GM19240 (cell line): ENCODE data around the gene PLCG2.
"Not testable (repeated sequence)": the region's sequence is repeated elsewhere in the genome, so short reads cannot be mapped to it uniquely, and the experiment has no call there.

Experiments
- DNase-seq: peaks from one replicate; pipeline ENCODE4 v3.0.0; 2011; ENCODE audit warnings: low spot score; ENCODE audit not compliant: insufficient read length

The PLCG2 gene

DNA sequence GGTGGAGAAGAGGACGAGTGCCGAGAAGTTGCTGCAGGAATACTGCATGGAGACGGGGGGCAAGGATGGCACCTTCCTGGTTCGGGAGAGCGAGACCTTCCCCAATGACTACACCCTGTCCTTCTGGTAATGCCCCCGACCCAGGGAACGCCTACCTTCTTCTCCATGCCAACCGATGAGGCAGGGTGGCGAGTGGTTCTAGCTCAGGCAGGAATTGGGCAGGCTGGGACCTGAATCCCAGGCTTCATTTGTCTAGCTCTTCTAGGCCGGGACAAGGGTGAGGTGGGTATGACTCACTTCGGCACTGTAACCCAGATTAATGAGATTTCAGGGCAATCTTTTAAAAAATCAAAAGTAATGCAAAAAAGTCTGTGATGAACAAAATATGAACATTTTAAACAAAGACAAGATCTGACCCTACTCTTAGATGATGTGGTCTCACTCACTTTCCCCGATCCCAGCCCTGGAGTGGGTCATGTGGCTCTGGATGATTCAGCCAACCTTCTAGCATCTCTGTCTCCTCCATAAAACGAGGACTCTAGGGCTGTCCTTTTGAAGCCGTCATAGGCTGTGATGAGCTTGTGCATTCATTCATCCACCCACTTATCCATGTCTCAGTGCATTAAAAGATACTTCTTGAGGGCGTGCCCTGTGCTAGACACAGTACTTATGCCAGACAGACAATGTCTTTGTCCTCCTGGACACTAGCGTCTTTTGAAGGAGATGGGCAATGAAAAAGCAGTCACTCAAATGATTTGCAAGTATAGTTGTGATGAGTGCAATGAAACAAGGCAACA is 129.6 kb downstream of the PLCG2 start:
- no peak for DNase-seq

DNA sequence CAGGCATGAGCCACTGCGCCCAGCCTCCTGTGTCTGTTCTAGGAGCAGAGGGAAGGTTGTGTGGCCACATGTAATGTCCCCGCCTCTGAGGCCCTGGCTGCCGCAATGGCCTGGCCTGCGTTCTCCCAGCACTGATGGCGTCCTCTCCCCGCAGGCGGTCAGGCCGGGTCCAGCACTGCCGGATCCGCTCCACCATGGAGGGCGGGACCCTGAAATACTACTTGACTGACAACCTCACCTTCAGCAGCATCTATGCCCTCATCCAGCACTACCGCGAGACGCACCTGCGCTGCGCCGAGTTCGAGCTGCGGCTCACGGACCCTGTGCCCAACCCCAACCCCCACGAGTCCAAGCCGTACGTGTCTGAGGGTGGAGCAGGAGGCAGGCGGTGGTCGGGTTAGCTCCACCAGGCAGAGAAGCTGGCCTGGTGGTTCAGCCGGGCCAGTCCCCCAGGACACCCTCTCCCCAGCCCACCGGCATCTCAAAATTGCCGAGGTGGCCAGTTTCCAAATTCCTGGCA is 131.3 kb downstream of the PLCG2 start:
- DNase-seq: no peak

DNA sequence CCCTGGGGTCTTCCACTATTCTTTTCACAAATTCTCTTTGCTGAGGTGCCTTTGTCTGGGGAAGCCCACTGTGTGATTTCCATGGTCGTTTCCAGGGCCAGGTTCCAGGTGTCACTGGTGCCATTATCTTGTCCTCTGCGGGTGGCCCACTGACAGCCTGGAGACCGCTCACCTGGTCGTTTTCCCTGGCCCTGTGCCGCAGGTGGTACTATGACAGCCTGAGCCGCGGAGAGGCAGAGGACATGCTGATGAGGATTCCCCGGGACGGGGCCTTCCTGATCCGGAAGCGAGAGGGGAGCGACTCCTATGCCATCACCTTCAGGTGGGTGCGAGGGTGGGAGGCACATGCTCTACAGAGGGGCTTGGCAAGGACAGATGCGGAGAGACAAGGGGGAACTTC is 133.3 kb downstream of the PLCG2 start:
- DNase-seq: no peak

DNA sequence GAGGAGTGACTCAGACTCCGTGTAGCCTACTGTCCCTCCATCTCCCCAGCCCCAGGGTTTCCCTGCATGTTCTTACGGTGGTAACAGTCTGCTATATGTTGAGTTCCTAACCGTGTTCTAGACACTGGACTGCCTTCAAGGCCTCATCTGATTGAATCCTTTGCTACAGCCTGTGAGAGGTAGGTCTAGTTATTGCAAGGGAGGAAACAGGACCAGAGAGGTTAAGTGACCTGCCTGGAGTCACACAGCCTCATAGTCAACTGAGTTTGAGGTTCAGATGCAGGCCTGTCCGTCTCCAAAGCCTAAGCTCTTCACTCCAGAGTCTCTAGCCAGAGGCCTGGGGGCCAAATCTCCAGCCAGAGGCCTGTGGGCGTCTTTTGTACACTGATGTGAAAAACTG is 134.1 kb downstream of the PLCG2 start:
- DNase-seq: no peak

DNA sequence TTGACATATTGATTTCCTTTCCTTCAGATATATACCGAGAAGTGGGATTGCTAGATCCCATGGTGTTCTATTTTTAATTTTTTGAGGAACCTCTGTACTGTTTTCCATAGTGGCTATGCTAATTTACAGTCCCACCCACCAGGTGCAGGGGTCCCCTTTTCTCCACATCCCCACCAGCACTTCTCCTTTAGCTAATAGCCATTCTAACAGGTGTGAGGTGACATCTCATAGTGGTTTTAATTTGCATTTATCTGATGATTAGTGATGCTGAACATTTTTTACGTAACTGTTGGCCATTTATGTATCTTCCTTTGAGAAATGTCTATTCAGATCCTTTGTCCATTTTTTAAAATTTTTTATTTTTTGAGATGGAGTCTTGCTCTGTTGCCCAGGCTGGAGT is 138.3 kb downstream of the PLCG2 start:
- DNase-seq: no peak

DNA sequence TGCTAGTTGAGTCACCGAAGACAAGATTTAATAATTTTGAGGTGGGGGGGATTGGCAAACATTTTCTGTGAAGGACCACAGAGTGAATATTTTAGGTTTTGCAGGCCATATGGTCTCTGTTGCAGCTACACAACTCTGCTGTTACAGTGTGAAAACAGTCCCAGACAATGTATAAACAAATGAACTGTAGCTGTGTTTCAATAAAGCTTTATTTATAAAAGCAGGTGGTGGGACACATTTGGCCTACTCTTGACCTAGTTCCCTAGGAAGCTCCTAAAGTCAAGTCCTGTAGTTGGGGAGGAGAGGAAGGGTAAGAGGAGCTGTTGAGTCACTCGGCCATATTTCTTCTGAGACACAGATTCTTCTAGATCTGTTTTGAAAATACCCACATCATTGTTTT is 139.8 kb downstream of the PLCG2 start:
- no peak for DNase-seq

DNA sequence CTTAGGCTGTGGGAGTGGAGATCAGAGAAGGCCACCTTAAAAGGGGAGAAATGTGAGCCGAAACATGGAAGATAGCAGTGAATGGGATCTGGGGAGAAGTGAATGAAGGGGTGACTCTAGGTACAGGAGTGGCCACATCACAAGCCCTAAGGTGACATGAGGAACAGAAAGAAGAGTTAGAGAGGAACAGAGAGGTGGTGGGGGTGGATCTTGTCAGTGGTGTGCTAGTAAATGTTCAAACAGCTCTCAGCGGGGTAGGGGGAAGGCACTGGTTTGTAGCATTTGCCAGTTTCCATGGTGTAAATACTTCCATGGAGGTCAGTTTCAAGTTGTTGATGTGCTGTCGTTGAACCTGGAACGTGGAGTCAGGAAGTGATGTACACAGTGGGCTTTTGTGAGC is 141.4 kb downstream of the PLCG2 start:
- DNase-seq: no peak

DNA sequence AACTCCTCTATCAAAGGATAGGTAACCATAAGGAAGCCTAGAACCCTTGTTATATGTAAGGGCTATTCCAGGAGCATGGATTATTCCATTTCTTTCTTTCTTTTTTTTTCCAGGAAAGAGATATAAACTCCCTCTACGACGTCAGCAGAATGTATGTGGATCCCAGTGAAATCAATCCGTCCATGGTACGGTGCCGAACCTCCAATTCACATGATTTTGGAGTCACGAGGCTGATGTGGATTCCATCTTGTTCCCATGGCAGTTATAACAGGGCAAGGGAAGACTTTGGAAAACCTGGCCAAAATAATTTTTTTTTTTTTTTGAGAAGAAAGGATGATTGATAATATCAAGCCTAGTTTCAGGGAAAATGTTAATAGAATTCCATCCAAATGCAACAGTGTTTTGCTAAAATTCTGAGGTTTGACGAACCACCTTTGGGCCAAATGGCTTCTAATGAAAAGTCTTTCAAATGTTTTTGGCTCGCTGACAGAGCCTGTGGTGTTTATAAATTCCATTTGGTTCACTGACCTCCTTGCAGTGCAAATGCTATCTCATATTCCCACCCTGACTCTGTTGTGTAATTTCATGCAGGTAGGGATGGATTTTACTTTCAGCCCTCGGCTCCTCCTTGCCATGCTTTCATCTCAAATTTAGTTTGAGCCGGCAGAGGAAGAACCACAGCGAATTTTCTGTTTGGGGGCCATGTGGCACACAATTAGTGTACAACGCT is 142.2 kb downstream of the PLCG2 start:
- no peak for DNase-seq

DNA sequence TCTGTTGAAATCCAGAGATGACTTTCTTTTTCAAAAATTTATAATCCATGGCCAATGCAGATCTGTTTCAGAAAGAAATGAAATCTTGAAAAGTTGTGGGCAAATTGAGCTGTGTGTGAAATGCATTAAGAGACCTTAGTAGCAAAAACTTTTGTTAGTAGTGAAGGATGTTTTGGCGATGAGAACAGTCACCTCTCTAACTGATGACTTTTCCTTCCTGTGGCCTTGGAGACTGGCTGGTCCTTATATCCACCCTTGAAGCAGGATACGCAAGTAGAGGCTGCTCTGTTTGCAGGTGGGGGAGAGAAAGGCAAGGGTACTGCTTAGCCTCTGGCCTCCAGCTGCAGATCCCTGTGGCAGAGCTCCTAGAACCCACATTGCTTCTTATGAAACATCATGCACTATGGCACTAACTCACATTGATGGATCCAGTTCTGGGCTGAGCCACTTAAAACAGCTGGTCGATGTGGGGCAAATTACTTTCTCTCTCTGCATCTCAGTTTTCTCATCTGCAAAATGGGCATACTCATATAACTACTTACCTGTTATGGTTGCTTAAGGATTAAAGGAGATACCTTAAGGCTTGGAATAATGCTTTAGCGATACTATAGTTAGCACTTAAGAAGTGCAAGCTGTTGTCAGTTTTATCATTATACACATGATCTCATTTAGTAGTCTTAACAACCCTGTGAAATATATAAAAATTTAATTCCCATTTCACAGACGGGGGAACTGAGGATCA is 142.9 kb downstream of the PLCG2 start:
- DNase-seq: no peak

DNA sequence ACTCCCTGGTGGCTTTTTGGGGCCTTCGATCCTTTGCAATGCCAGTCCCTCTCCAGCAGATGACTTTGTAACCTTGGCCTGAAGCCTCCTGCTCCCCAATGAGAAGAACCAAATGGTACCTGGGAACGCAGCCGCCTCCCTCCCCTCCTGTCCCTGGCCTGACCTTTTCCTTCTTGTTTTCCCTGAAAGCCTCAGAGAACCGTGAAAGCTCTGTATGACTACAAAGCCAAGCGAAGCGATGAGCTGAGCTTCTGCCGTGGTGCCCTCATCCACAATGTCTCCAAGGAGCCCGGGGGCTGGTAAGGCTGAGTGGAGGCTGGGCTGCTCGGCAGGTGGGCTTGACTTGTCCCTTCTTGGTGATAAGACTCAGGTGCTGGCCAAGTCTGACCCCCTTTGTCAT is 144.2 kb downstream of the PLCG2 start:
- no peak for DNase-seq

DNA sequence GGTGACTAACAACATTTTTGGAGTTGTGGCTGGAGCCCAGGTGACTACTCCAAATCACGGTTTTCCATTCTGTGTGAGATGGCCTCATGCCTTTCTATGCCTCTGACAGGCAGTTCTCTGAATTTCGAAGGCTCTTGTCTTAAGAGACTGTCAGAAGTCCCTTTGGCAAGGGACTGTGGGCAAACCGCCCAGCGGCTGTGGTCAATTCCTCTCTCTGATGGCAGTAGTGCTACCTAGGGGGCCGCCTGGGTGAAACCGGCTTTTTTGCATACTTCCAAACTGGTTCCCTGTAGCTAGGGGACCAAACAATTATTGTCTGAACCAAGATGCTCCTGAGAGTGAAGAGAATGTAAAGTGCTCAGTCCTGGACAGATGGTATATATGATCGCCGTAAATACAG is 145.9 kb downstream of the PLCG2 start:
- DNase-seq: no peak

DNA sequence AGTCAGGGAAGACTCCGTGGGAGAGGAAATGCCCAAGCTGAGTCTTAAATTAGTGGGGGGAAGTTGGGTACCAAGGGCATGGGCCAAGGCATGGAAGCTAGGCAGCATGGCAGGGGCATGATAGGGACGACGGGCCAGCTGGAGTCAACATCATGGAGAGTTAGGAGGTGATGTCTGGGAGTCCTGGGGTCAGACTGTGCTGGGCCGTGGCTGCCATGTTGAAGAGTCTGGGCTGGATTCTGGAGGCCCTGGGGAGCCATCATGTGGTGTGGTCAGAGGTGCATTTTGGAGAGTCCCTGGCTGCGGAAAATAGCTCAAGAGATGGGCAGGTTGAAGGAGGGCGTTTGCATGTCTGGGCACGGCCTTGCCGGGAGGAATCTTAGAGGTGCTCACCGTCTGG is 146.9 kb downstream of the PLCG2 start:
- DNase-seq: no peak

DNA sequence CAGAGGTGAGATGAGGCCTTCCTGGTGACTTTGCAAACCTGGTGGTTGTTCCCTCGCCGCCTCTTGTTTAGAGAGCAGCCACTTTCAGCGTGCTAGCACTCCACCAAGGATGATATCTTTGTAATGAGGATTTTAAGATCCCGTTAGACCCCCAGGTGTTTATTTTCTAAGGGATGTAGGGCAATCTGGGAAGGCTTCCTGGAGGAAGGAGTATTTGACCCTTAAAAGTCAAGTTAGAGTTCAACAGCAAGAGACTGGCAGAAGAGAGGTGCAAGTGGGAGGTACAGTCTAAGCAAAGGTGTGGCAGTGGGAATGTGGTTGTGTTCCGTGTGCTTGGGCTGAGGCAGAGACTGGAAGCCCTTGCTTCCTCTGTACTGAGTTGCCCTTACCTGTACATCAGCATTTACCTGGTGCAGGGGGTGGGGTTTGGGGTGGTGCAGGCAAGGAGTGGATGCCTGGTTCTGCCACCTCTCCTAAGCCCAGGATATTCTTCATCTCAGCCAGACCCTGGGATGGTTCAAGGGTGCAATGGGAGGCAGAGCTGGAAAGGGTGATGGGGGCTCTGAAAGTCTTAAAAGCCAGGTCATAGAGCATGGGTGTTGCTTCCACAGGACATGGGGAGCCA is 148.6 kb downstream of the PLCG2 start:
- no peak for DNase-seq

DNA sequence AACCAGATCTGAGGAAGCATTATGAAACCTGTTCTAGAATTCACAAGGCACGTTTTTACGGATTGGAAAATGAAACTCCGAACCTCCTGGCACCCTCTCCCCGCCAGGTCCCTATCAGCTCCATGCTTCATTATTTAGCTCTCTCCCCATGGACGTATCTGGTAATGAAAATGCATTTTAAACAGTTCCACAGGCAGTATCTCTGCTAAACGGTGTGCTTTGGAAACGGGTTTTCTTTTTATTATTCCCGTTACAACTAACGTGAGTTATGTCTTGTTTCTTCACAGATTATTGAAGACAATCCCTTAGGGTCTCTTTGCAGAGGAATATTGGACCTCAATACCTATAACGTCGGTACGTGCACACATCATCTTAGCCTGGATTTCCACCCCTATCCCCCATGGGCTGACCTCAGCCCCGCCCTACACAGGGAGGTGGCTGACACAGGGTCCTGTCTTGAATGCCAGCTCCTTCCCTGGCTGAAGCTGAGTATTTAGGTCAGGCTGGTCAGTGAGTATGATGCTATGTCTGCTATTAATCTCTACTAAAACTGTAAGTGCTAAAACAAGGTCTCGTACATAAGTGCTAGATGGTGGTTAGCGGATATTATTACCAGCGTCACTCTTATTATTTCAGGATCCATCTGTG is 149.3 kb downstream of the PLCG2 start:
- no peak for DNase-seq

DNA sequence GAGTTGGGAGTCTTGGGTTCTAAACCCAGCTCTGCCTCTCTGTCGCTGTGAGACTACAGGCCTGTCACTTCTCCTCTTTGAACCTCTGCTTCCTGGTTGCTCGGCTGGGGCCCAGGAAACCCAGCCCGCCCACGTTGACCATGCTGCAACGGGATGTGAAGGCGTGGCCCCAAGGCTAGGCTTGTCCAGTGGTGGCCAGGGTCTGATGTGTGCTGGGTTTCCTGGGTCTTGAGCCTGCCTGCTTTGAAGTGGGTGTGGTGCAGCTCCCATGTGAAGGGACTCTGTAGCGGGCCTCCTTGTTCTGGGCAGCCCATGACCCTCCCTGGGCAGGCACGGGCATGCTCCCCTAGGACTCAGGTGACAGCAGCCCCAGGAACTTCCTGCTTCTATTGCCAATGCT is 149.9 kb downstream of the PLCG2 start:
- no peak for DNase-seq

DNA sequence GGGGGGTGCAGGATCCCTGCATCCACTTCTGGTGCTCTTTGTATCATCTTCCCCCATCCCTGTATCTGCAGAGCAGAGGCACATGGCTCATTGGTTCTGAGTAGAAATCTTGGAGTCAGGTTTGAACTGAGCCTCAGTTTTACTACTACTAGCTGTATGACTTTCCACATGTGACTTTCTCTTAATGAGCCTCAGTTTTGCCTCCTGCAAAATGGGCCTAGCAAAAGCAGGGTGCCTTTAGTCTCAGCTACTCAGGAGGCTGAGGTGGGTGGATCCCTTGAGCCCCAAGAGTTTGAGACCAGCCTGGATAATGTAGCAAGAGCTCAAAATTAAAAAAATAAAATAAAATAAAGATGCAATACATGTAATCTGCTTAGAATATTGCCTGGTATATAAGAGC is 150.8 kb downstream of the PLCG2 start:
- no peak for DNase-seq

DNA sequence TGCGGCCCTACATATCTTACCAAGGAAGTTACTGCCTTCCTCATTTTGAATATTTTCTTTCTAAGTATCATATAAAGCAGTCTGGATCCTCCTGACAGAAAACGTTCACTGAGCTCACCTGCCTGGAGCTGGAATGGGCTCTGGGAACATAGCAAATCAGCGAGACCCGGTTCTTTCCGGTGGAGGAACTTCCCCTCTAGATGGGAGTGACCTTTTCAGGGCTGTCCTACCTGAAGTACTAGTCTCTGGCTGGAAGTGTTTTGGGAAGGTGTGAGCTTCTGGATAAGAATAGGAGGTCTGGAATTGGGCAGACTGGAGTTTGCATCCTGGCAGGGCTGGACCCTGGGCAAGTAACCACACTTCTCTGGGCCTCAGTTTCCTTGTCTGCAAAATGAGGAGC is 152.8 kb downstream of the PLCG2 start:
- DNase-seq: no peak

DNA sequence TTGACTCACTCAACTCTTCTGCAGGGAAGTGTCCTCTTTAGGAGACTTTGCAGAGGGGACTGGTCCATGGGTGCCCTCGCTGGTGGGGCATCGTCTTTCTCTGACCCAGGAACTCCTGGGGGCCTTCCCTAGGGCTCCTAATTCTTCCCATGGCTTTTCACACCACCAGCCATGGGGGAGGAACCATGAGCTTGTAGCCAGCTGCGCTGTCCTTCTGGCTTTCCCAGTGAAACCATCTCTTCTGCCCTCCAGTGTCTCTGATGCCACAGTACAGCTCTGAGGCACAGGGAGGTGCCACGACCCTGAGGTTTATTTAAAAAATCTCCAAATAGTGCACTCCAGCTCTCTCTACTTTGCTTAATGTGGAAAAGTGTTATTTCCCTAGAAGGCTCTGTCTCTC is 153.6 kb downstream of the PLCG2 start:
- no peak for DNase-seq

DNA sequence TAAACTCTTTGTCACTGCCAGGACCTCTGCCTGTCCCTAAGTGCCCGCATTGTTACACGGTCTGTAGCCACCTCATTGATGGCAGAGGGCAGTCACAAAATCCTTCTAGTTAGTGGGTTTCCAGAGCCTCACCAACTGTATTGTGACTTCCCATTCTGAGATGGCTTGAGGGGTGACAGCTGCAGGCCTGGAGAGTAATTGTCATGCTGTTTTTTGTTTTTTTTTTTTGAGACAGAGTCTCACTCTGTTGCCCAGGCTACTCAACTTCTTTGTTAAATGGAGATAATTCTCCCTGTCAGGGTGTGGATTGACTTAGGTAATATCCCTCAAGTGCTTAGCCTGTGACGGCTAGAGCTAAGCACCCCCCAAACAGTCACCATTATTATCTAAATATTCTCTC is 154.3 kb downstream of the PLCG2 start:
- no peak for DNase-seq

DNA sequence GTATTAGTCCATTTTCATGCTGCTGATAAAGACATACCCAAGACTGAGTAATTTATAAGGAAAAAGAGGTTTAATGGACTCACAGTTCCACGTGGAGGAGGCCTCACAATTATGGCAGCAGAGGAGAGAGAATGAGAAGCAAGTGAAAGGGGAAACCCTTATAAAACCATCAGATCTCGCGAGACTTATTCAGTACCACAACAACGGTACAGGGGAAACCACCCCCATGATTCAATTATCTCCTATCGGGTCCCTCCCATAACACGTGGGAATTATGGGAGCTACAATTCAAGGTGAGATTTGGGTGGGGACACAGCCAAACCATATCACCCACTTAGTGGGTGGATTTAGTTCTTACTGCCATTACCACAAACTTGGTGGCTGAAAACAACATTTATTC is 155.6 kb downstream of the PLCG2 start:
- DNase-seq: not testable (repeated sequence)
